GM13977 (cell line): Measurements from ENCODE around the gene IRX1.

Source experiments
- DNase-seq: peaks from one replicate; pipeline ENCODE4 v3.0.0; 2012; ENCODE audit warnings: low spot score
- in situ Hi-C: fragments of 300-500 bp; cut with MboI; formaldehyde crosslinking; loops from one replicate; pipeline ENCODE4 v1.12.0; 2022; ENCODE audit warnings: low sequenced_read_pairs, low pct_unique_long_range_greater_than_20kb, mixed read lengths, inconsistent platforms; ENCODE audit not compliant: unreplicated experiment
- TF ChIP-seq, protein P1 (sequence below): IDR thresholded peaks from 2 replicates; pipeline ENCODE4 v1.5.1; 2012; ENCODE audit warnings: mild to moderate bottlenecking, control low read depth; ENCODE audit not compliant: insufficient read depth; ENCODE audit errors: extremely low read depth, missing control alignments

Gene IRX1

GRCh38 chr5:3650320-3650719, 54.7 kb downstream of the IRX1 start:
- no peak for DNase-seq
- in situ Hi-C loops, result no loop called here
- TF ChIP-seq, protein P1, sequence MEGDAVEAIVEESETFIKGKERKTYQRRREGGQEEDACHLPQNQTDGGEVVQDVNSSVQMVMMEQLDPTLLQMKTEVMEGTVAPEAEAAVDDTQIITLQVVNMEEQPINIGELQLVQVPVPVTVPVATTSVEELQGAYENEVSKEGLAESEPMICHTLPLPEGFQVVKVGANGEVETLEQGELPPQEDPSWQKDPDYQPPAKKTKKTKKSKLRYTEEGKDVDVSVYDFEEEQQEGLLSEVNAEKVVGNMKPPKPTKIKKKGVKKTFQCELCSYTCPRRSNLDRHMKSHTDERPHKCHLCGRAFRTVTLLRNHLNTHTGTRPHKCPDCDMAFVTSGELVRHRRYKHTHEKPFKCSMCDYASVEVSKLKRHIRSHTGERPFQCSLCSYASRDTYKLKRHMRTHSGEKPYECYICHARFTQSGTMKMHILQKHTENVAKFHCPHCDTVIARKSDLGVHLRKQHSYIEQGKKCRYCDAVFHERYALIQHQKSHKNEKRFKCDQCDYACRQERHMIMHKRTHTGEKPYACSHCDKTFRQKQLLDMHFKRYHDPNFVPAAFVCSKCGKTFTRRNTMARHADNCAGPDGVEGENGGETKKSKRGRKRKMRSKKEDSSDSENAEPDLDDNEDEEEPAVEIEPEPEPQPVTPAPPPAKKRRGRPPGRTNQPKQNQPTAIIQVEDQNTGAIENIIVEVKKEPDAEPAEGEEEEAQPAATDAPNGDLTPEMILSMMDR, result no peak

GRCh38 chr5:3650868-3651267, 55.2 kb downstream of the IRX1 start:
- DNase-seq, result no peak
- TF ChIP-seq, protein P1, result no peak
- in situ Hi-C loops, result no loop called here
